Stimulated activated CD4-positive, alpha-beta T cell treated with anti-CD3 and anti-CD28 coated beads, Interleukin-1b, Interleukin-23, amount 100 ng/mL, for 48 hours (primary cell): Measurements from ENCODE around the gene CALHM4.
"Not testable (repeated sequence)": the region's sequence is repeated elsewhere in the genome, so short reads cannot be mapped to it uniquely, and the experiment has no call there.

ENCODE experiments used
- DNase-seq: peaks from one replicate; pipeline ENCODE4 v3.0.0-alpha.2; 2020

The CALHM4 gene

DNA sequence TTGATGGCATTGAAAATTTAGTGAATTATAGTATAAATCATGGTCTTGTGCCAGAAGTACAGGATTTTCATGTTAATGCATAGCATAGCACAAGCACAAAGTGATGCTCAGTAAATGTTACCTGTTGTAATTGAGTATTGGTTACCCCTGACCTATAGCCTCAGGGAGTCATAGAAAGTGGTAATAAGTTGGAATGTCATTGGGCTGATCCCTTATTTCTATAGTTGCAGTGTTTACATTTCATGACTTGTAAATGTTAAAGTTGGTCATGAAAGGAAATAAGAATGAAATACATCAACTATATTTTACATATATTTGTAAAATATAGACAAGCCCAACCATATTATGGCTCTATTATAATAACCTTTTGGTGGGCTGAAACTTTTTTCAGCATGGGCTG, 24.8 kb downstream of the CALHM4 start:
- DNase-seq, result no peak

DNA sequence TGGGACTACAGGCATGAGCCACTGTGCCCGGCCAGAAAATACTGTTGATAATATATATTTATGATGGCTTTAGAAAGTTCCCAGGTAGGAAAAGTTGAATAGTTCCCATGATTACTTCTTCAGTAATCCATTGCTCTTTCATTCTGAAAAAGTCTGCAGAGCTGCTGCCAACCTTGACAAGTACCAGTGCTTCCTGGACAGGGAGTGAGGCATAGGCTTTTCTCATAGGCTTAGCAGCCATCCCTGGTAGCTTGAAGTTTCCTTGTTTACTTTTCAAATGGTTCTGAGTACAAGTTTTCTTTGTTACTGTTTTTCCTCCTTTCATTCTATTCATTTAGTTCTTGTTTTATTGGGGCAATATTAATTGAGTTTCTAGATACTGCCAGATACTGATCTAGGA, 25.6 kb downstream of the CALHM4 start:
- DNase-seq, result no peak

DNA sequence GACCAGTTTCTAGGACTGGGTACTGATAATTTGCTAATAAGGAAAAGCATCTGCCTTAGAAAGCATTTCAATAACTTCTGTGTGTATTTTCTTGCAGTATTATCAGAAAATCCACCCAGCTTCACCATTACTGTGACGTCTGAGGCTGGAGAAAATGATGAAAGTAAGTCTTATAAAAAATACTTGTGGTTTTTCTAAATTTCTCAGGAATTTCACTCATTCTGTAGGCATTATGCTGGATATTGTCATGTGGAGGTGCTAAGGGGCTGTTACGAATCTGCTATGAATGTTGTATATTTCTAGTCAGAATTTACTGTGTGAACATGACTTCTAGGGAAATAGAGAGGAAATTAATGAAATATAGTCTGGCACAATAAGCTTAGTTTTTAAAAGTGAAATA, 26.6 kb downstream of the CALHM4 start:
- DNase-seq, result no peak

DNA sequence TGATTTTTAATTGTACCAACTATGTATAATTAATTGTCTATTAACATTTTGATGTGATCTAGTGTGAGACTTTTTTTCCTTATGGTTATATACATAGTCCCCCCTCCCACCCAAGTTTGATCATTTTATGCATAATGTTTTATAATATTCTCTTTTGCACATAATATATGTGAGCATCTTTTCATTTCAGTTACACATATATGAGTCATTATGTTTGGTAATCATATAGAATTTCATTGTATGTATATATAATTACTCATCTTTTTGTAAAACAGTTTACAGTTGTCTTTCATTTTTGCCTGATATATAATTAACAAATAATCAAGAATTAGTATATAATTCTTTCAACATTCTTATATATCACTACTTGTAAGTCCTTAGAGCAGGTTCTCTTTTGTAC, 32.7 kb downstream of the CALHM4 start:
- DNase-seq, result no peak

DNA sequence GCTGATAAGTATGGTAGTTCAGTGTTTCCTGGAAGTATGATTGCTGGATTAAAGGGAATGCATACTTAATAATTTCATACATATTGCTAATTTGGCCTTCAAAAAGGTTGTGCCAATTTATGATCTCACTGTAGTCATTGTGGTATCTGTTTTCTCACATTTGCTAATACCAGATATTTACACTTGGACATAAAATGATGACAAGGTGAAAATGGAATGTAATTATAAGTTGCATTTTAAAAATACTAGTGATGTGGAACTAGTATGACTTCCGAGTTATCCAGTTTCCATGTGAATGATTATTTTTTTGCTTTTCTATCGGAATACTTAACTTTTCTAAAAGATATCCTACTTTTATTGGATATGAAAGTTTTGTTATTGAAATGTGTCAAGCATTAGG, 33.2 kb downstream of the CALHM4 start:
- no peak for DNase-seq

DNA sequence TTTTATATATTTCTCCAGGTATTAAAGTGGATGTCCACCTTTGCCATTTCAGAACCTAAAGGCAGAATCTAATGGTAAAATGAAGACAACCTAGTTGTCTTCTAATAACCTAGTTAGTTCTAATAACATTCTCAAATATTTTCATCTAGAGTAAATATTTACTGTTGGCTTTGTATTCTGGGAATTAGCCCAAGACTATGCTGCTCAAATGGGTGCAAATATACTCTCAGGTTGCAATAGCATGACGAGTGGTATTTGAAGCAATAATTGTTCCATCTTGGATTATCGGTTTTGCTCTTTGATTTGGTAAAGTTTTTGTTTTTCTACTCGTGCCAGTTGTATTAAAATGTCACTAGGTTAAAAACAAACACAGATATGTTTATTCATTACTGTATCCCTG, 41.7 kb downstream of the CALHM4 start:
- no peak for DNase-seq

DNA sequence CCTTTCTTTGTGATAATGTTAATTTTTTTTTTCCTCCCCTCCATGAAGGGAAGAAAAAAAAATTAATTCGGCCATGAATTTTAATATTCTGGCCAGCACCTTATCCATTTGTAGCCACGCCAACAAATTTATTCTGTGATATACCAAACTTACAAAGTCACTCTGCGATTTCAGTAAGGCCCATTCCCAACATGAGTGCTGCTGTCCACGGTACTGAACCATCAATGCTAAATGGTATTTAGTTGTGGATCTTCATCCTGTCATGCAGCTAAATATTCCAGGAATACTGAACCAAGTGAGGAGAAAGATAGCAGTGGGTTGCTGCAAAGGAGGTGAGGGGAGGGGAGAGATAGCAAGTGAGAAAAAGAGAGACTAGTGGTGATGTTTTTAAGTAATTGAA, 43.3 kb downstream of the CALHM4 start:
- DNase-seq, result no peak

DNA sequence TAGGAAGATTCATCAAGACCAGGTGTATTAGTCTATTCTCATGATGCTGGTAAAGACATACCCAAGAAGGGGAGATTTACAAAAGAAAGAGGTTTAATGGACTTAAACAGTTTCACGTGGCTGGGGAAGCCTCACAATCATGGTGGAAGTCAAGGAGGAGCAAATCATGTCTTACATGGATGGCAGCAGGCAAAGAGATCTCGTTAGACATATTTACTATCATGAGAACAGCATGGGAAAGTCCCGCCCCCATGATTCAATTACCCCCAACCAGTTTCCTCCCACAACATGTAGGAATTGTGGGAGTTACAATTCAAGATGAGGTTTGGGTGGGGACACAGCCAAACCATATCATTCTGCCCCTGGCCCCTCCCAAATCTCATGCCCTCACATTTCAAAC, 50.4 kb downstream of the CALHM4 start:
- not testable (repeated sequence) for DNase-seq

DNA sequence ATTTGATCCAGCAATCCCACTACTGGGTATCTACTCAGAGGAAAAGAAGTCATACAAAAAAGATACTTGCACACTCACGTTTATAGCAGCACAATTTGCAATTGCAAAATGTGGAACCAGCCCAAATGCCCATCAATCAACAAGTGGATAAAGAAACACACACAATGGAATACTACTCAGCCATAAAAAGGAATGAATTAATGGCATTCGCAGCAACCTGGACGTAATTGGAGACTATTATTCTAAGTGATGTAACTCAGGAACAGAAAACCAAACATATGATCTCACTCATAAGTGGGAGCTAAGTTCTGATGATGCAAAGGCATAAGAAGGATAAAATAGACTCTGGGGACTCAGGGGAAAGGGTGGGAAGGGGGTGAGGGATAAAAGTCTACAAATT, 51.3 kb downstream of the CALHM4 start:
- not testable (repeated sequence) for DNase-seq

DNA sequence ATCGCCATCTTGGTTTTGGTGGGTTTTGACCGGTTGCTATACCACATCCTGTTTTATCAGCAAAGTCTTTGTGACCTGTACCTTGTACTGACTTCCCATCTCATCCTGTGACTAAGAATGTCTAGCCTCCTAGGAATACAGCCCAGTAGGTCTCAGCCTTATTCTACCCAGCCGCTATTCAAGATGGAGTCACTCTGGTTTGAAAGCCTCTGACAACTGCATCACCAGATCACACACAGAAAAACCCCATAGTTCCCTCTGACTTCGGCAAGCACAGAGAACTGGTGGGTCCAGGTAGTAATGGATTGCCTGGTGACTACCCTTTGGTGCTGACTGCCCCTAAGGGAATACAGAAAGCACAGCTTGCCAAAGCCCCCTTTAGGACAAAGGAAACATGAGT, 52.4 kb downstream of the CALHM4 start:
- no peak for DNase-seq
